Measurements from ENCODE around the gene DNAAF3. TPM values are rescaled to one million over a fixed set of nuclear protein-coding genes. Genes with fewer than 3 reads are reported as not detected.
"Not testable (repeated sequence)": the region's sequence is repeated elsewhere in the genome, so short reads cannot be mapped to it uniquely, and the experiment has no call there.

Gene DNAAF3
- total RNA-seq, 1 experiment from 2014 or later: 4.9 TPM

DNA sequence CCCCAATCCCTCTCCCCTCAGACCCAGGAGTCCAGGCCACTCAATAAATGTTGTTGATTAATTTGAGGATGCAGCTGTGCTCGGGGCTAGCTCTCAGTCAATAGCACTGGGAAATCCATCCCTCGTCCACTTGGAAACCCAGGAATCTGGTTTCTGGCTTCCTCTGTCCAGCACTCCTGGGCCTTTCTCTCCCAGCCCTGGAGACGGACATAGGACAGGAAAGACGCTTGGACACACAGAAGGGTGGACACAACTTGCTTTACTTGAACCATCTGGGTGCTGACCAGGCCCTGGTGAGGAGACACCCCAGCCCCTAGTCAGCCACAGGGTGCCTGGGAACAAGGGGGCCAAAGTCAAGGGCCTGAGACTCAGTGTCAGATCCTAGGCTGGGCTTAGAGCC lies 8.0 kb downstream of the DNAAF3 start:
- H3K27ac Mint-ChIP-seq (ENCODE audit: low read depth, unreplicated experiment): peak overlapping the region; percentile 75
- H3K4me1 Mint-ChIP-seq (ENCODE audit: insufficient read depth, unreplicated experiment): peaks cover 27% of the 10 kb centered on the region
- H3K27me3 Mint-ChIP-seq (ENCODE audit: insufficient read depth, unreplicated experiment): no peaks in the 10 kb centered on the region
- no peak overlapping the region for H3K4me3 Mint-ChIP-seq (ENCODE audit: unreplicated experiment)
- H3K9me3 Mint-ChIP-seq (ENCODE audit: unreplicated experiment): no peaks in the 10 kb centered on the region
- CTCF ChIA-PET: interaction anchor here (0.7 to 3.6 kb wide), 4 partner anchors 15 to 225 kb away, joined by 3 to 25 read pairs (median 4); no protein-coding TSS in a partner anchor
- no peaks in the 10 kb centered on the region for H3K36me3 Mint-ChIP-seq (ENCODE audit: insufficient read depth, unreplicated experiment)
- POLR2A ChIA-PET: interaction anchor here (1.1 kb wide), 1 partner anchor 10 kb away, joined by 7 read pairs; no protein-coding TSS in a partner anchor
- TF ChIP-seq, protein P1, sequence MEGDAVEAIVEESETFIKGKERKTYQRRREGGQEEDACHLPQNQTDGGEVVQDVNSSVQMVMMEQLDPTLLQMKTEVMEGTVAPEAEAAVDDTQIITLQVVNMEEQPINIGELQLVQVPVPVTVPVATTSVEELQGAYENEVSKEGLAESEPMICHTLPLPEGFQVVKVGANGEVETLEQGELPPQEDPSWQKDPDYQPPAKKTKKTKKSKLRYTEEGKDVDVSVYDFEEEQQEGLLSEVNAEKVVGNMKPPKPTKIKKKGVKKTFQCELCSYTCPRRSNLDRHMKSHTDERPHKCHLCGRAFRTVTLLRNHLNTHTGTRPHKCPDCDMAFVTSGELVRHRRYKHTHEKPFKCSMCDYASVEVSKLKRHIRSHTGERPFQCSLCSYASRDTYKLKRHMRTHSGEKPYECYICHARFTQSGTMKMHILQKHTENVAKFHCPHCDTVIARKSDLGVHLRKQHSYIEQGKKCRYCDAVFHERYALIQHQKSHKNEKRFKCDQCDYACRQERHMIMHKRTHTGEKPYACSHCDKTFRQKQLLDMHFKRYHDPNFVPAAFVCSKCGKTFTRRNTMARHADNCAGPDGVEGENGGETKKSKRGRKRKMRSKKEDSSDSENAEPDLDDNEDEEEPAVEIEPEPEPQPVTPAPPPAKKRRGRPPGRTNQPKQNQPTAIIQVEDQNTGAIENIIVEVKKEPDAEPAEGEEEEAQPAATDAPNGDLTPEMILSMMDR (IDR thresholded peaks at IDR 0.05; ENCODE audit: unreplicated experiment): no peak
- no TSS peak for BruUV-seq (replicated peaks)
- intact Hi-C loops (cut with micrococcal nuclease): no loop called here
- no peak for DNase-seq (ENCODE audit: unreplicated experiment)

DNA sequence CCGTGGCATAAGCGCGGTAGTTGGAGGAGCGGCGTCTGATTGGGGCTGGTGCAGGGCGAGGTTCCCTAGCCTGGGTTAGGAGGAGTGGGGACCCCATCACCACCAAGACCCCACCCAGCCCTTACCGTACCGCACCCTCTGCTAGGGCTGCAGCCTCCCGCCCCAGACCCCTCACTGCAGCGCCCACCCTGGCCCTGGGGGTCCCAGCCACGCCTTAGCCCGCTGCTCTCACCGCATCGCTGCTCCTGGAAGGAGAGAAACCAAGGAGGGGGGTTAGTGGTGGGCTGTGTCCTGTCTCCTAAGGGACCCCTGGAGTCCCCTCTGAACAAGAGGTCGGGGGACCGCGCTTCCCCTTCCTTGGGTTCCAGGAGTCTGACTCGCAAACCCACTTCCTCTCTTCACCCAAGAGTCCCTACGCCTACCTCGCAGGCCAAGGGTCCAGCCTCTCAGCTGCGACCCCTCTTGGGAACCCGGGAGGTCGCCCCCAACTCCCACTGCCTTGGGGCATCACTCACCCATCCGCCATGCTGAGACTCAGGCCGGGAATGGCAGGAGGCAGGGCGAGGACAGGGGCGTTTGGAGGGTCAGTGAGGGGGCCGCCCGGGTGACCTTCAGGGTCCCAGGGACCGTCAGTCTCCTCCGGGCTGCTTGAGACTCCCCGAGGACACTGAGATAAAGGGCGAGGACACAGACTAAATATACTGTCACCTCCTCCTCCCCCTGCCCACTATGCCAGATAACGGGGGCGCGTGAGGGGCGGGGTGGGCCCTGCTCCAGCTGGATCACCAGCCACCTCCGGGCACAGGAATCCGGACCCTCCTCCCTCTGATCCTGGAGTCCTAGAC lies 9.1 kb downstream of the DNAAF3 start, which contains the start of gene TNNI3:
TNNI3 (minus strand) TSS at position 669 of the 845 bp plus-strand sequence; CDS start at position 526, 143 bp downstream.
- H3K4me3 Mint-ChIP-seq (ENCODE audit: unreplicated experiment): no peak within 1 kb of the TSS
- CTCF ChIA-PET: interaction anchor here (0.7 to 3.6 kb wide), 4 partner anchors 13 to 226 kb away, joined by 3 to 25 read pairs (median 4); no protein-coding TSS in a partner anchor
- POLR2A ChIA-PET: no interaction called here
- peaks cover 2% of the 10 kb centered on the region for H3K9me3 Mint-ChIP-seq (ENCODE audit: unreplicated experiment)
- BruUV-seq (replicated peaks): no TSS peak
- H3K36me3 Mint-ChIP-seq (ENCODE audit: insufficient read depth, unreplicated experiment): no peaks in the 10 kb centered on the region
- intact Hi-C loops (cut with micrococcal nuclease): no loop called here
- TF ChIP-seq, protein P1 (IDR thresholded peaks at IDR 0.05; ENCODE audit: unreplicated experiment): no peak
- DNase-seq (ENCODE audit: unreplicated experiment): no peak
- peak within 1 kb of the TSS; percentile 75 for H3K27ac Mint-ChIP-seq (ENCODE audit: low read depth, unreplicated experiment)
- peaks cover 27% of the 10 kb centered on the region for H3K4me1 Mint-ChIP-seq (ENCODE audit: insufficient read depth, unreplicated experiment)
- no peaks in the 10 kb centered on the region for H3K27me3 Mint-ChIP-seq (ENCODE audit: insufficient read depth, unreplicated experiment)

DNA sequence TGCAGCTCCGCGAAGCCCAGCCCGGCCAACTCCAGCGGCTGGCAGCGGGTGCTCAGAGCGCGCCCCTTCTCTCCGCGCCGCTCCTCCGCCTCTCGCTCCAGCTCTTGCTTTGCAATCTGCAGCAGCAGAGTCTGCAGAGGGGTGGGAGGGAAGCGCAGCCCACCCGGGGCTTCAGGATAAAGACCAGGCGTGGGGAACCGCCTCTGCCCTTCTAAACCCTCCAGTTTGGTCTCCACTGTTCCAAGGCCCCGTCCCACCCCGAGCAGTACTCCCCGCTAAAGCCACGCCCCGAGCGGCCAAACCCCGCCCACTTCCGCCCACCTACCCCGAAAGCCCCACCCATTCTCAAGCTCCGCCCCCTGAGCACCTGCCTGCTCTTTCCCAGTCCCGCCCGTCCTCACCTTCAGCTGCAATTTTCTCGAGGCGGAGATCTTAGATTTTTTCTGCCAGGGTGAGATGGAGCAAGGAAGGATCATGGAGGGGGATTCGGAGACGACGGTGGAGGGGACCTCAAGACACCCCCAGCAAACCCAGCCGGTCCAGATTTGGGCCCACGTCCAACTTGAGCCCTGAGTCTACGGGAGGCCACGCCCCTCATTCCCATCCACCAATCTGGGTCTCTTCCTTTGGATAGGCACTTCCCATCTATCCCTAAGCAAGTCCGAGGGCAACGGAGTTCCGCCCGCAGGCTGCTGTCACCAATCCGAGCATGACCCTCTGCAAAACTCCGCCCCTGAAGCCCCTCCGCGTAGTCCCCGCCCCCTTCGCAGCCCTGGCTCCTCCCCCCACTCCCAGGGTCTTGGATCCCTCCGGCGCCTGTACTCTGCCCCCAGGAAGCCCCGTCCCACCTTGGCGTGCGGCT lies 10.0 kb downstream of the DNAAF3 start:
- Mint-ChIP-seq H3K27me3 (ENCODE audit: insufficient read depth, unreplicated experiment) (no peaks in the 10 kb centered on the region), H3K4me3 (ENCODE audit: unreplicated experiment) (no peak overlapping the region), H3K9me3 (ENCODE audit: unreplicated experiment) (peaks cover 9% of the 10 kb centered on the region), H3K36me3 (ENCODE audit: insufficient read depth, unreplicated experiment) (no peaks in the 10 kb centered on the region), H3K27ac (ENCODE audit: low read depth, unreplicated experiment) (no peak overlapping the region), H3K4me1 (ENCODE audit: insufficient read depth, unreplicated experiment) (peaks cover 27% of the 10 kb centered on the region)
- TF ChIP-seq, protein P1 (IDR thresholded peaks at IDR 0.05; ENCODE audit: unreplicated experiment): no peak
- CTCF ChIA-PET: interaction anchor here (0.7 kb wide), 1 partner anchor 9 kb away, joined by 3 read pairs; no protein-coding TSS in a partner anchor
- intact Hi-C loops (cut with micrococcal nuclease): no loop called here
- DNase-seq (ENCODE audit: unreplicated experiment): no peak
- BruUV-seq (replicated peaks): no TSS peak
- POLR2A ChIA-PET: no interaction called here

DNA sequence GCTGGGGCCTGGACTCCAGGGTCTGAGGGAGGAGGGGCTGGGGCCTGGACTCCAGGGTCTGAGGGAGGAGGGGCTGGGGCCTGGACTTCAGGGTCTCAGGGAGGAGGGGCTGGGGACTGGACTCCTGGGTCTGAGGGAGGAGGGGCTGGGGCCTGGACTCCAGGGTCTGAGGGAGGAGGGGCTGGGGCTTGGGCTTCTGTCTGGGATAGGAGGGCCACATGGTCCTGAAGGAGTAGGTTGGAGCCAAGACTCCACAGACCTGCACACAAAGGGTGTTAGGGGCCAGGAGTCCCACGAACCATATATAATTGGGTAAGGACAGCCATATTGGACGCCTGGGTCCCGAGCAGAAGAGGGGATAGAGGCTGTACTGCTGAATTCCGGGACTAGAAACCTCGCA lies 10.6 kb downstream of the DNAAF3 start:
- H3K36me3 Mint-ChIP-seq (ENCODE audit: insufficient read depth, unreplicated experiment); DNase-seq (ENCODE audit: unreplicated experiment); H3K27me3 Mint-ChIP-seq (ENCODE audit: insufficient read depth, unreplicated experiment); H3K27ac Mint-ChIP-seq (ENCODE audit: low read depth, unreplicated experiment); H3K9me3 Mint-ChIP-seq (ENCODE audit: unreplicated experiment); intact Hi-C loops (cut with micrococcal nuclease); H3K4me3 Mint-ChIP-seq (ENCODE audit: unreplicated experiment); POLR2A ChIA-PET; BruUV-seq (replicated peaks): not testable (repeated sequence)
- CTCF ChIA-PET: interaction anchor here (0.7 kb wide), 1 partner anchor 8 kb away, joined by 3 read pairs; no protein-coding TSS in a partner anchor
- H3K4me1 Mint-ChIP-seq (ENCODE audit: insufficient read depth, unreplicated experiment): peaks cover 26% of the 10 kb centered on the region

All from MCF 10A (cell line).